K562 (cell line): Measurements from ENCODE around the gene PDE6B. TPM values are rescaled to one million over a fixed set of nuclear protein-coding genes. Genes with fewer than 3 reads are reported as not detected.

Experiments
- ATAC-seq: fragments of 200-7000 bp; cut with Tn5 transposase; 3 replicates; pipeline ENCODE4 v1.9.1; 2020; ENCODE audit warnings: moderate library complexity
- BruUV-seq: library from RNA; stranded (reverse); fragments of 400-500 nt; replicated peaks from 2 replicates; lab custom pipeline; 2021; lab: Mats Ljungman, UMichigan
- CTCF ChIA-PET: fragments of 300-600 bp; formaldehyde crosslinking; extraction: SDS; loops from one replicate; lab custom pipeline; 2021; ENCODE audit warnings: low intra/inter-chr PET ratio; lab: Yijun Ruan, JAX
- POLR2A ChIA-PET: fragments of 300-600, 350-650 bp; sonication (Branson Sonifier 250); formaldehyde crosslinking; extraction: SDS; loops from one replicate; lab custom pipeline; 2021; ENCODE audit warnings: antibody characterized with exemption, inconsistent platforms; lab: Yijun Ruan, JAX
- DNase-seq, 4 experiments: peaks; one replicate each; pipeline versions ENCODE4 v3.0.0 to v3.0.0-alpha.2; 2011 to 2018; ENCODE audit warnings: low spot score in 3 of 4, mixed read lengths in 3 of 4; ENCODE audit errors: extremely low read depth in 1 of 4
- FAIRE-seq: peaks from 2 replicates; lab custom pipeline; 2011; peaks lifted over from hg19 to GRCh38; lab: Jason Lieb, UNC
- H2AFZ ChIP-seq: 2 replicates; pipeline ENCODE4 v1.6.0; 2011; ENCODE audit warnings: low read depth, low read length, control low read depth, inconsistent platforms
- H3K27ac ChIP-seq: fragments of 200-600 bp; 3 replicates; pipeline ENCODE4 v1.8.0; 2011; ENCODE audit warnings: low read depth, mild to moderate bottlenecking, control low read depth, inconsistent platforms, low read length, moderate library complexity, mixed read lengths; ENCODE audit errors: extremely low read depth
- H3K27me3 ChIP-seq, 2 experiments: fragments of 300-600 bp in 1 of 2; 2 replicates in 1 of 2; 3 replicates in 1 of 2; pipeline versions ENCODE4 v1.6.0 to v1.8.0; 2011; ENCODE audit warnings: inconsistent platforms in 2 of 2, low read length in 2 of 2, mild to moderate bottlenecking in 1 of 2, mixed read lengths in 1 of 2, moderate library complexity in 1 of 2; ENCODE audit not compliant: control insufficient read depth in 2 of 2, insufficient read depth in 2 of 2
- H3K36me3 ChIP-seq: fragments of 300-600 bp; 3 replicates; pipeline ENCODE4 v1.8.0; 2011; ENCODE audit warnings: mild to moderate bottlenecking, low read length, inconsistent platforms; ENCODE audit not compliant: control insufficient read depth, insufficient read depth
- H3K4me1 ChIP-seq, 2 experiments: fragments of 200-600 bp in 1 of 2; replicated peaks in 1 of 2; 2 replicates in 1 of 2; 3 replicates in 1 of 2; pipeline versions ENCODE4 v1.5.1 to v1.8.0; 2011; ENCODE audit warnings: inconsistent platforms in 2 of 2, low read length in 2 of 2, mild to moderate bottlenecking in 1 of 2, mixed read lengths in 1 of 2, moderate library complexity in 1 of 2; ENCODE audit not compliant: control insufficient read depth in 2 of 2, insufficient read depth in 2 of 2
- H3K4me2 ChIP-seq: 2 replicates; pipeline ENCODE4 v1.6.1; 2011; ENCODE audit warnings: low read length, control low read depth, inconsistent platforms, mixed read lengths; ENCODE audit not compliant: insufficient read depth
- H3K4me3 ChIP-seq: fragments of 200-600 bp; sonication (generic), shearing (Covaris generic); 2 replicates; pipeline ENCODE4 v1.5.1; 2016; ENCODE audit warnings: control low read depth, inconsistent platforms
- H3K79me2 ChIP-seq: fragments of 200-600 bp; 3 replicates; pipeline ENCODE4 v1.8.0; 2011; ENCODE audit warnings: low read length, inconsistent platforms; ENCODE audit not compliant: control insufficient read depth, insufficient read depth
- H3K9ac ChIP-seq, 2 experiments: 2 replicates each; pipeline versions ENCODE4 v1.6.0 to v1.6.1; 2011; ENCODE audit warnings: low read depth in 2 of 2, low read length in 2 of 2, control low read depth in 1 of 2, inconsistent platforms in 1 of 2, mild to moderate bottlenecking in 1 of 2, mixed read lengths in 1 of 2; ENCODE audit not compliant: insufficient read depth in 1 of 2
- H3K9me1 ChIP-seq: one replicate; pipeline ENCODE4 v1.6.0; 2011; ENCODE audit warnings: inconsistent platforms, mild to moderate bottlenecking, low read length, moderate library complexity; ENCODE audit not compliant: control insufficient read depth, insufficient read depth
- H3K9me3 ChIP-seq: replicated peaks from 2 replicates; pipeline ENCODE4 v1.5.1; 2011; ENCODE audit warnings: low read depth, low read length, inconsistent platforms; ENCODE audit not compliant: control insufficient read depth, insufficient read depth
- H4K20me1 ChIP-seq: replicated peaks from 2 replicates; pipeline ENCODE4 v1.6.1; 2011; ENCODE audit warnings: low read length, inconsistent platforms, mixed read lengths; ENCODE audit not compliant: control insufficient read depth, insufficient read depth
- BHLHE40 ChIP-seq: IDR thresholded peaks from 2 replicates; pipeline ENCODE4 v1.6.1; 2011; ENCODE audit warnings: low read length, improper control_type of control experiment
- CBX1 ChIP-seq: sonication (generic); IDR thresholded peaks from 2 replicates; pipeline ENCODE4 v1.6.1; 2016; ENCODE audit warnings: antibody characterized with exemption, low read depth, mild to moderate bottlenecking
- CEBPG ChIP-seq, 3 experiments: fragments of 200-800 bp in 1 of 3; sonication (Bioruptor generic) in 1 of 3; sonication (generic) in 1 of 3; formaldehyde crosslinking in 1 of 3; IDR thresholded peaks in 2 of 3; conservative IDR thresholded peaks in 1 of 3; 2 replicates each; pipeline versions ENCODE4 v1.6.1 to v1.8.0; 2016 to 2022; ENCODE audit warnings: missing compliant biosample characterization in 2 of 3, missing genetic modification characterization in 2 of 3, mild to moderate bottlenecking in 1 of 3, missing genetic modification reagents in 1 of 3
- HMG20A ChIP-seq: fragments of 450-650 bp; formaldehyde crosslinking; conservative IDR thresholded peaks from 2 replicates; pipeline ENCODE4 v1.4.0; 2020; ENCODE audit warnings: mild to moderate bottlenecking, mixed read lengths
- PTRF ChIP-seq: fragments of 450-650 bp; IDR thresholded peaks from 2 replicates; pipeline ENCODE4 v1.6.1; 2016; ENCODE audit warnings: mild to moderate bottlenecking, missing genetic modification characterization, missing compliant biosample characterization
- SREBF2 ChIP-seq: sonication (generic); formaldehyde crosslinking; IDR thresholded peaks from 2 replicates; pipeline ENCODE4 v1.4.0; 2020; ENCODE audit warnings: mild to moderate bottlenecking, missing genetic modification reagents
- SRF ChIP-seq, 2 experiments: fragments of 250-450, 450-650 bp in 1 of 2; sonication (Bioruptor Pico) in 1 of 2; sonication (generic) in 1 of 2; formaldehyde crosslinking; IDR thresholded peaks; 2 replicates each; pipeline versions ENCODE4 v1.5.0 to v1.5.1; 2020 to 2022; ENCODE audit warnings: mild to moderate bottlenecking in 1 of 2, missing genetic modification reagents in 1 of 2
- SRSF3 ChIP-seq: fragments of 200-400 bp; formaldehyde crosslinking; IDR thresholded peaks from 2 replicates; pipeline ENCODE4 v1.6.1; 2016; ENCODE audit warnings: mild to moderate bottlenecking, low read length, moderate library complexity; ENCODE audit not compliant: insufficient read depth
- TCF7L2 ChIP-seq: fragments of 150-350 bp; IDR thresholded peaks from 2 replicates; pipeline ENCODE4 v1.6.1; 2016; ENCODE audit warnings: low read depth, mild to moderate bottlenecking, low read length, moderate library complexity
- TEAD1 ChIP-seq, 2 experiments: fragments of 450-650 bp in 1 of 2; sonication (generic) in 1 of 2; formaldehyde crosslinking; IDR thresholded peaks; 2 replicates each; pipeline versions ENCODE4 v1.4.0 to v1.8.0; 2020 to 2022; ENCODE audit warnings: mild to moderate bottlenecking in 2 of 2, missing genetic modification reagents in 1 of 2
- TRIM28 ChIP-seq: fragments of 450-650 bp; IDR thresholded peaks from 2 replicates; pipeline ENCODE4 v1.6.1; 2017
- WHSC1 ChIP-seq: IDR thresholded peaks from one replicate; pipeline ENCODE4 v1.6.1; 2012; ENCODE audit warnings: low read length, control low read depth, inconsistent platforms
- ZC3H4 ChIP-seq: sonication (generic); formaldehyde crosslinking; IDR thresholded peaks from 2 replicates; pipeline ENCODE4 v1.9.0; 2021; ENCODE audit warnings: missing genetic modification reagents, borderline replicate concordance
- ZNF778 ChIP-seq: fragments of 450-650 bp; formaldehyde crosslinking; IDR thresholded peaks from 2 replicates; pipeline ENCODE4 v1.4.0; 2020; ENCODE audit warnings: mild to moderate bottlenecking, moderate library complexity
- WGBS: fragments of 100-300 bp; shearing (Covaris generic); methylation state at CpG from one replicate; pipeline ENCODE4 v1.1.6; 2016; ENCODE audit warnings: low coverage, mixed read lengths; ENCODE audit not compliant: insufficient coverage; ENCODE audit errors: missing lambda C conversion rate; 5-methylcytosine and 5-hydroxymethylcytosine counted together
- in situ Hi-C: fragments of 300-500 bp; cut with MboI; formaldehyde crosslinking; loops from 4 replicates; pipeline ENCODE4 v1.15.0; 2018; ENCODE audit warnings: inconsistent platforms, mixed read lengths
- intact Hi-C: fragments of 100-400 bp; cut with micrococcal nuclease; formaldehyde crosslinking; loops from 2 replicates; pipeline ENCODE4 v1.14.2; 2022
- polyA plus RNA-seq, 8 experiments: library from polyadenylated mRNA; depleted of rRNA in 4 of 8; stranded (reverse) in 5 of 8; unstranded in 3 of 8; fragments of >200 nt; fragmentation: Nextera tagmentation in 2 of 8; fragmentation: Illumina TruSeq in 1 of 8; extraction: Ambion mirVana in 2 of 8; extraction: Trizol in 1 of 8; gene quantifications; 2 replicates each; pipeline versions ENCODE4 v1.2.1 to v1.2.3, GENCODE V29; 2011 to 2014; ENCODE audit warnings: inconsistent platforms in 1 of 8, missing spikeins in 1 of 8
- total RNA-seq, 7 experiments: library from RNA; depleted of rRNA in 6 of 7; stranded (reverse); fragments of >200 nt in 6 of 7; fragmentation: Illumina TruSeq in 2 of 7; extraction: Trizol in 2 of 7; gene quantifications; 2 replicates each; pipeline versions ENCODE4 v1.2.1 to v1.2.3, GENCODE V29; 2011 to 2021; ENCODE audit warnings: low replicate concordance in 1 of 7
- TF ChIP-seq, protein P1 (sequence below), 2 experiments: fragments of 450-650 bp; IDR thresholded peaks; 2 replicates each; pipeline ENCODE4 v1.6.1; 2016; ENCODE audit warnings: mild to moderate bottlenecking in 2 of 2, borderline replicate concordance in 1 of 2, low read depth in 1 of 2, moderate library complexity in 1 of 2

The PDE6B gene
- total and polyA plus RNA-seq, 9 of the 15 experiments (the other 6 are each of a cell fraction or from before 2014, with no cell fraction given) = 0.04 TPM; not detected in 8

DNA sequence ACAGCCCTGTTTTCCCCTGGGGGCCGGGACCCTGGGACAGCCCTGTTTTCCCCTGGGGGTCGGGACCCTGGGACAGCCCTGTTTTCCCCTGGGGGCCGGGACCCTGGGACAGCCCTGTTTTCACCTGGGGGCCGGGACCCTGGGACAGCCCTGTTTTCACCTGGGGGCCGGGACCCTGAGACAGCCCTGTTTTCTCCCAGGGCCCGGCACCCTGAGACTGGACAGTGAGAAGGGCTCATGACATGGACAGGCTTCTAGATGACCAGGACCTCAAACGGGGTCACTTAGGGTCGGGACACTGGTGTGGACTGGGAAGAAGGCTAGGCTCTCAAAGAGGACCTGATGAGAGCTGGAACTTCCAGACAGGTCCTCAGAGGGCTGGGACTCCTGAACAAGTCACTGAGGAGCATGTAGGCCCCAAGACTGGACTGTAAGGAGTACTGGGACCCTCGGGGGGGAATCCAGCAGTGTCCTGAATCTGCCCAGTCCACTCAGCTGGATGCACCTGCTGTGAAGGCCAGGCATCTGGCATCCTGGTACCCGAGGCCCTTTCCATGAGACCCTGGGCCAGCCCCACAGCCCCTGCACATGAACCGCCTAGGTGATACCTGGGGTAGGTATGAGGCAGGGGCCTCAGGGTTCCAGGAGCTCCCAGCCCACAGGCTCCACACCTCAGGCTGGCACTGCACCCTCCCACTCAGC lies 82.7 kb downstream of the PDE6B start:
- FAIRE-seq (no peak), DNase-seq (no peak), ATAC-seq (no peak)
- no peaks in the 10 kb centered on the region for H4K20me1 ChIP-seq
- BruUV-seq = no TSS peak
- no peaks in the 10 kb centered on the region for H3K27me3 ChIP-seq
- H3K4me2 ChIP-seq = no peak overlapping the region
- peaks cover 19% of the 10 kb centered on the region; the same call in 2 of the 3 replicates for H3K36me3 ChIP-seq
- H3K79me2 ChIP-seq = peaks cover 65% of the 10 kb centered on the region
- 59% methylated on average over 6 of the region's 11 CpGs for WGBS
- ChIA-PET CTCF (no interaction called here), POLR2A (no interaction called here)
- in situ Hi-C loops = no loop called here
- H3K27ac ChIP-seq = no peak overlapping the region
- H3K4me3 ChIP-seq = no peak overlapping the region
- peak overlapping the region in 1 of 2 experiments; percentile 73; a peak in 2 of 4 replicates for H3K9ac ChIP-seq
- intact Hi-C loops = no loop called here
- H3K9me3 ChIP-seq = no peaks in the 10 kb centered on the region
- H3K9me1 ChIP-seq = peaks cover 4% of the 10 kb centered on the region
- no peak overlapping the region for H2AFZ ChIP-seq
- peaks cover 11 to 61% of the 10 kb centered on the region in 2 experiments; a peak in 4 of 5 replicates for H3K4me1 ChIP-seq
- no peak for TF ChIP-seq ZNF778 (CRISPR knock-in tag)
- no peak for TF ChIP-seq SREBF2
- no peak for TF ChIP-seq CBX1
- TF ChIP-seq, protein P1, sequence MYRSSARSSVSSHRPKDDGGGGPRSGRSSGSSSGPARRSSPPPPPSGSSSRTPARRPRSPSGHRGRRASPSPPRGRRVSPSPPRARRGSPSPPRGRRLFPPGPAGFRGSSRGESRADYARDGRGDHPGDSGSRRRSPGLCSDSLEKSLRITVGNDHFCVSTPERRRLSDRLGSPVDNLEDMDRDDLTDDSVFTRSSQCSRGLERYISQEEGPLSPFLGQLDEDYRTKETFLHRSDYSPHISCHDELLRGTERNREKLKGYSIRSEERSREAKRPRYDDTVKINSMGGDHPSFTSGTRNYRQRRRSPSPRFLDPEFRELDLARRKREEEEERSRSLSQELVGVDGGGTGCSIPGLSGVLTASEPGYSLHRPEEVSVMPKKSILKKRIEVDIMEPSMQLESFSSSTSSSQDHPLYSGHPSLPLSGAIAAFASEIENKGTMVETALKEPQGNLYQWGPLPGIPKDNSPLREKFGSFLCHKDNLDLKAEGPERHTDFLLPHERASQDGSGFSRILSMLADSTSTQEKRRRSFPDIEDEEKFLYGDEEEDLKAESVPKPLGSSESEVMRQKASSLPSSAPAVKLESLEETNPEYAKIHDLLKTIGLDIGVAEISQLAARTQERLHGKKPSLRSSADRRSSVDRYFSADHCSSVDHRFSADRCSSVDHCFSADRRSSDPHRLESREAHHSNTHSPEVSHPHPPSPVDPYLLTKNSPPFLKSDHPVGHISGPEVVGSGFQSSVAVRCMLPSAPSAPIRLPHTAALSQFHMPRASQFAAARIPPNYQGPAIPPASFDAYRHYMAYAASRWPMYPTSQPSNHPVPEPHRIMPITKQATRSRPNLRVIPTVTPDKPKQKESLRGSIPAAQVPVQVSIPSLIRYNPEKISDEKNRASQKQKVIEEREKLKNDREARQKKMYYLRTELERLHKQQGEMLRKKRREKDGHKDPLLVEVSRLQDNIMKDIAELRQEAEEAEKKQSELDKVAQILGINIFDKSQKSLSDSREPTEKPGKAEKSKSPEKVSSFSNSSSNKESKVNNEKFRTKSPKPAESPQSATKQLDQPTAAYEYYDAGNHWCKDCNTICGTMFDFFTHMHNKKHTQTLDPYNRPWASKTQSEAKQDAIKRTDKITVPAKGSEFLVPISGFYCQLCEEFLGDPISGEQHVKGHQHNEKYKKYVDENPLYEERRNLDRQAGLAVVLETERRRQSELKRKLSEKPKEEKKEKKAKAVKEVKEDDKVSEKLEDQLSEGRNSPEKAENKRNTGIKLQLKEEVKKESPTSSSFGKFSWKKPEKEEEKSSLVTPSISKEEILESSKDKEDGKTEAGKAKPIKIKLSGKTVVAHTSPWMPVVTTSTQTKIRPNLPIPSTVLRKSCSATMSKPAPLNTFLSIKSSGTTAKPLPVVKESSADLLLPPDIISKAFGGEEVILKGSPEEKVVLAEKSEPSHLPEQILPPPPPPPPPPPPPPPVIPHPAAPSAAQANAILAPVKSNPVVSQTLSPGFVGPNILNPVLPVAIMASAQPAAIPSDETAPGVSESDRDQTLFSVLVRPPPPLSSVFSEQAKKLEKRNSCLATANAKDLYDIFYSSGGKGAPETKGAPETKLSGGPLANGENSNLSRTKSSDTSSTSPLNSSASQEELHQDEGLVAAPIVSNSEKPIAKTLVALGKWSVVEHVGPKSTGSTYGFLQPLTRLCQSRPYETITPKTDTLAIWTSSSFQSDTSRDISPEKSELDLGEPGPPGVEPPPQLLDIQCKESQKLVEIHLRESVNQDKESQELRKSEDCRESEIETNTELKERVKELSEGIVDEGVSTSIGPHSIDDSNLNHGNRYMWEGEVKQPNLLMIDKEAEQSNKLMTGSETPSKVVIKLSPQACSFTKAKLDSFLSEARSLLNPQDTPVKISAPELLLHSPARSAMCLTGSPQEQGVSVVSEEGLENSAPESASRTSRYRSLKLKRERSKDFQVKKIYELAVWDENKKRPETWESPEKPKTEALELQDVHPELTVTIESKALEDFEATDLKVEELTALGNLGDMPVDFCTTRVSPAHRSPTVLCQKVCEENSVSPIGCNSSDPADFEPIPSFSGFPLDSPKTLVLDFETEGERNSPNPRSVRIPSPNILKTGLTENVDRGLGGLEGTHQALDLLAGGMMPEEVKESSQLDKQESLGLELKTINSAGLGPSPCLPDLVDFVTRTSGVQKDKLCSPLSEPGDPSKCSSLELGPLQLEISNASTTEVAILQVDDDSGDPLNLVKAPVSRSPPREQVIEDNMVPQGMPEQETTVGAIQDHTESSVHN (IDR thresholded peaks at IDR 0.05; ENCODE audit: borderline replicate concordance in 1 of 2, low read depth in 1 of 2) = no peak
- TF ChIP-seq HMG20A (CRISPR knock-in tag) = no peak
- no peak for TF ChIP-seq WHSC1
- no peak for TF ChIP-seq BHLHE40
- TF ChIP-seq CEBPG (CRISPR knock-in tag; IDR thresholded peaks at IDR 0.05) = no peak
- TF ChIP-seq CEBPG (tag; conservative IDR thresholded peaks at IDR 0.05 in 1 of 2, IDR thresholded peaks at IDR 0.05 in 1 of 2) = no peak
- no peak for TF ChIP-seq ZC3H4
- TF ChIP-seq SRF (CRISPR knock-in tag; IDR thresholded peaks at IDR 0.05) = no peak
- no peak for TF ChIP-seq PTRF (tag)
- TF ChIP-seq TCF7L2 = no peak
- TF ChIP-seq TRIM28 = no peak
- TF ChIP-seq SRSF3 = no peak
- TF ChIP-seq TEAD1 (CRISPR knock-in tag; IDR thresholded peaks at IDR 0.05) = no peak
